ENCODE measurements around the gene AUTS2.

DNA sequence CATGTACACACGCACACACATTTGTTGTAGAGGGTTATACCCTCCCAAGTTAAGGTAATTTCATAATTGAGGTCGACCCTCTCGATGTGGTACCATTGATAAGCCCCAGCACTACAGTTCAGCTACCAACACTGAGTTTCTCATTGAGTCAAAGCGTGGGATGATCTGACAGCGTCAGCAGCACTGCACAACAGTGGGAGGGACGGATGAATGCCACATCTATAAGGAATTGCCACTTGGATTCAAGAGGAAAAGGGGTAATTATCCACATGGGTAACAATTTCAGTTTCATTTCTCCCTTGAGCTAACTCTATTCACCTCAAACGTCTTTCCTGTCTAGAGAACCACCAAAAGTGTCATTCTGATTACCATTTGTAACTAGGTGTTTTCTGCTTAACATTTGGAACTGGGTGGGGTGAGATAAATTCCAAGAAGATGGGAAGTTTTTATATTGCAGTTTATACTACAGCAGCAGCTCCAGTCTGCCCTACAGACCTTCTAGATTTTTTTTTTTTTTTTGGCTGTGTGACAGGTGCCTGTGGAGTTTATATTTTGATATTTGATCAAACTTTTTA, 342.9 kb downstream of the AUTS2 start:
- TF ChIP-seq, protein P1, sequence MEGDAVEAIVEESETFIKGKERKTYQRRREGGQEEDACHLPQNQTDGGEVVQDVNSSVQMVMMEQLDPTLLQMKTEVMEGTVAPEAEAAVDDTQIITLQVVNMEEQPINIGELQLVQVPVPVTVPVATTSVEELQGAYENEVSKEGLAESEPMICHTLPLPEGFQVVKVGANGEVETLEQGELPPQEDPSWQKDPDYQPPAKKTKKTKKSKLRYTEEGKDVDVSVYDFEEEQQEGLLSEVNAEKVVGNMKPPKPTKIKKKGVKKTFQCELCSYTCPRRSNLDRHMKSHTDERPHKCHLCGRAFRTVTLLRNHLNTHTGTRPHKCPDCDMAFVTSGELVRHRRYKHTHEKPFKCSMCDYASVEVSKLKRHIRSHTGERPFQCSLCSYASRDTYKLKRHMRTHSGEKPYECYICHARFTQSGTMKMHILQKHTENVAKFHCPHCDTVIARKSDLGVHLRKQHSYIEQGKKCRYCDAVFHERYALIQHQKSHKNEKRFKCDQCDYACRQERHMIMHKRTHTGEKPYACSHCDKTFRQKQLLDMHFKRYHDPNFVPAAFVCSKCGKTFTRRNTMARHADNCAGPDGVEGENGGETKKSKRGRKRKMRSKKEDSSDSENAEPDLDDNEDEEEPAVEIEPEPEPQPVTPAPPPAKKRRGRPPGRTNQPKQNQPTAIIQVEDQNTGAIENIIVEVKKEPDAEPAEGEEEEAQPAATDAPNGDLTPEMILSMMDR (IDR thresholded peaks at IDR 0.05; ENCODE audit: low read depth, low read length, missing input control) = no peak
- no peak for TF ChIP-seq TAF1 (conservative IDR thresholded peaks at IDR 0.05)
- TF ChIP-seq, protein P2, sequence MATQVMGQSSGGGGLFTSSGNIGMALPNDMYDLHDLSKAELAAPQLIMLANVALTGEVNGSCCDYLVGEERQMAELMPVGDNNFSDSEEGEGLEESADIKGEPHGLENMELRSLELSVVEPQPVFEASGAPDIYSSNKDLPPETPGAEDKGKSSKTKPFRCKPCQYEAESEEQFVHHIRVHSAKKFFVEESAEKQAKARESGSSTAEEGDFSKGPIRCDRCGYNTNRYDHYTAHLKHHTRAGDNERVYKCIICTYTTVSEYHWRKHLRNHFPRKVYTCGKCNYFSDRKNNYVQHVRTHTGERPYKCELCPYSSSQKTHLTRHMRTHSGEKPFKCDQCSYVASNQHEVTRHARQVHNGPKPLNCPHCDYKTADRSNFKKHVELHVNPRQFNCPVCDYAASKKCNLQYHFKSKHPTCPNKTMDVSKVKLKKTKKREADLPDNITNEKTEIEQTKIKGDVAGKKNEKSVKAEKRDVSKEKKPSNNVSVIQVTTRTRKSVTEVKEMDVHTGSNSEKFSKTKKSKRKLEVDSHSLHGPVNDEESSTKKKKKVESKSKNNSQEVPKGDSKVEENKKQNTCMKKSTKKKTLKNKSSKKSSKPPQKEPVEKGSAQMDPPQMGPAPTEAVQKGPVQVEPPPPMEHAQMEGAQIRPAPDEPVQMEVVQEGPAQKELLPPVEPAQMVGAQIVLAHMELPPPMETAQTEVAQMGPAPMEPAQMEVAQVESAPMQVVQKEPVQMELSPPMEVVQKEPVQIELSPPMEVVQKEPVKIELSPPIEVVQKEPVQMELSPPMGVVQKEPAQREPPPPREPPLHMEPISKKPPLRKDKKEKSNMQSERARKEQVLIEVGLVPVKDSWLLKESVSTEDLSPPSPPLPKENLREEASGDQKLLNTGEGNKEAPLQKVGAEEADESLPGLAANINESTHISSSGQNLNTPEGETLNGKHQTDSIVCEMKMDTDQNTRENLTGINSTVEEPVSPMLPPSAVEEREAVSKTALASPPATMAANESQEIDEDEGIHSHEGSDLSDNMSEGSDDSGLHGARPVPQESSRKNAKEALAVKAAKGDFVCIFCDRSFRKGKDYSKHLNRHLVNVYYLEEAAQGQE (IDR thresholded peaks at IDR 0.05) = no peak
- TF ChIP-seq EGR1 (IDR thresholded peaks at IDR 0.05; ENCODE audit: low read depth in 2 of 2) = no peak
